GM12892 (cell line): ENCODE measurements around the gene KRTAP5-4.

Experiments
- POLR2A ChIP-seq: IDR thresholded peaks from 2 replicates; pipeline ENCODE4 v1.6.1; 2011; ENCODE audit warnings: low read depth, low read length, control low read depth
- POLR2AphosphoS5 ChIP-seq: IDR thresholded peaks from 2 replicates; pipeline ENCODE4 v1.6.1; 2011; ENCODE audit warnings: low read depth, low read length, control low read depth
- TAF1 ChIP-seq: IDR thresholded peaks from 2 replicates; pipeline ENCODE4 v1.6.1; 2011; ENCODE audit warnings: low read depth, mild to moderate bottlenecking, control low read depth, low read length, borderline replicate concordance

- no peak for TF ChIP-seq POLR2A
- no peak for TF ChIP-seq TAF1
- no peak for TF ChIP-seq POLR2AphosphoS5
These were observed 21.3 kb upstream of the KRTAP5-4 start for GRCh38 chr11:1643146-1643690.
